IMR-90 (cell line): ENCODE data around the gene GALNT9. TPM values are rescaled to one million over a fixed set of nuclear protein-coding genes. Genes with fewer than 3 reads are reported as not detected.

Experiments used
- ATAC-seq: fragments of 200-7000 bp; cut with Tn5 transposase; 2 replicates; pipeline ENCODE4 v1.9.1; 2020; ENCODE audit warnings: low read depth, mild to moderate bottlenecking, moderate library complexity
- BruUV-seq: library from RNA; stranded (reverse); fragments of 400-500 nt; replicated peaks from 2 replicates; lab custom pipeline; 2021; lab: Mats Ljungman, UMichigan
- CTCF ChIA-PET: fragments of 300-600 bp; formaldehyde crosslinking; extraction: SDS; loops from one replicate; lab custom pipeline; 2021; ENCODE audit warnings: antibody characterized with exemption; lab: Yijun Ruan, JAX
- POLR2A ChIA-PET: fragments of 300-600 bp; sonication (Branson Sonifier 250); formaldehyde crosslinking; loops from one replicate; lab custom pipeline; 2022; ENCODE audit warnings: antibody characterized with exemption; ENCODE audit not compliant: unreplicated experiment; lab: Charles Lee
- DNase-seq: peaks from one replicate; pipeline ENCODE4 v3.0.0; 2013
- H2AFZ ChIP-seq: replicated peaks from 2 replicates; pipeline ENCODE3; 2013; ENCODE audit warnings: low read length, mild to moderate bottlenecking; ENCODE audit not compliant: poor library complexity
- H2AK5ac ChIP-seq: 2 replicates; pipeline ENCODE4 v1.6.1; 2013; ENCODE audit warnings: low read depth, low read length, inconsistent platforms
- H2AK9ac ChIP-seq: replicated peaks from 2 replicates; pipeline ENCODE3; 2013; ENCODE audit warnings: mild to moderate bottlenecking, low read depth, low read length, moderate library complexity; ENCODE audit not compliant: poor library complexity
- H2BK120ac ChIP-seq: 2 replicates; pipeline ENCODE4 v1.6.1; 2013; ENCODE audit warnings: low read depth, low read length, inconsistent platforms
- H2BK15ac ChIP-seq: 3 replicates; pipeline ENCODE4 v1.6.1; 2013; ENCODE audit warnings: low read depth, low read length, inconsistent platforms
- H2BK20ac ChIP-seq: 2 replicates; pipeline ENCODE4 v1.6.1; 2013; ENCODE audit warnings: low read depth, mild to moderate bottlenecking, inconsistent platforms, low read length, moderate library complexity
- H2BK5ac ChIP-seq: 2 replicates; pipeline ENCODE4 v1.6.1; 2013; ENCODE audit warnings: mild to moderate bottlenecking, low read depth, low read length, inconsistent platforms; ENCODE audit not compliant: poor library complexity, severe bottlenecking
- H3K14ac ChIP-seq: replicated peaks from 2 replicates; pipeline ENCODE4 v1.6.1; 2013; ENCODE audit warnings: low read depth, low read length, inconsistent platforms
- H3K18ac ChIP-seq: 2 replicates; pipeline ENCODE4 v1.6.1; 2013; ENCODE audit warnings: low read depth, low read length, control low read depth
- H3K23ac ChIP-seq: 2 replicates; pipeline ENCODE4 v1.6.1; 2013; ENCODE audit warnings: low read depth, low read length, inconsistent platforms
- H3K27ac ChIP-seq: 2 replicates; pipeline ENCODE4 v1.5.1; 2013; ENCODE audit warnings: mild to moderate bottlenecking, control low read depth, low read length; ENCODE audit not compliant: insufficient read depth
- H3K27me3 ChIP-seq: 2 replicates; pipeline ENCODE4 v1.6.1; 2013; ENCODE audit warnings: low read length; ENCODE audit not compliant: control insufficient read depth, insufficient read depth
- H3K36me3 ChIP-seq: 2 replicates; pipeline ENCODE4 v1.6.1; 2013; ENCODE audit warnings: low read length, mixed read lengths; ENCODE audit not compliant: control insufficient read depth, insufficient read depth
- H3K4ac ChIP-seq: 2 replicates; pipeline ENCODE4 v1.6.1; 2013; ENCODE audit warnings: low read depth, low read length, inconsistent platforms
- H3K4me1 ChIP-seq: 2 replicates; pipeline ENCODE4 v1.6.1; 2013; ENCODE audit warnings: low read length, mixed read lengths; ENCODE audit not compliant: control insufficient read depth, insufficient read depth
- H3K4me2 ChIP-seq: 2 replicates; pipeline ENCODE4 v1.6.1; 2013; ENCODE audit warnings: low read depth, mild to moderate bottlenecking, control low read depth, low read length, moderate library complexity
- H3K4me3 ChIP-seq: 2 replicates; pipeline ENCODE4 v1.5.1; 2013; ENCODE audit warnings: low read depth, mild to moderate bottlenecking, control low read depth, low read length, moderate library complexity; ENCODE audit not compliant: insufficient read depth
- H3K56ac ChIP-seq: 2 replicates; pipeline ENCODE4 v1.6.1; 2013; ENCODE audit warnings: low read length, inconsistent platforms; ENCODE audit not compliant: insufficient read depth; ENCODE audit errors: extremely low read depth
- H3K79me1 ChIP-seq, 2 experiments: 2 replicates each; pipeline ENCODE4 v1.6.1; 2013; ENCODE audit warnings: low read length in 2 of 2, inconsistent platforms in 1 of 2, low read depth in 1 of 2
- H3K9ac ChIP-seq: 2 replicates; pipeline ENCODE4 v1.6.1; 2013; ENCODE audit warnings: low read depth, low read length, control low read depth
- H3K9me1 ChIP-seq: 2 replicates; pipeline ENCODE4 v1.6.1; 2013; ENCODE audit warnings: low read length, inconsistent platforms; ENCODE audit not compliant: insufficient read depth
- H3K9me3 ChIP-seq: 2 replicates; pipeline ENCODE4 v1.6.1; 2013; ENCODE audit warnings: low read length; ENCODE audit not compliant: control insufficient read depth, insufficient read depth
- H4K20me1 ChIP-seq: 2 replicates; pipeline ENCODE4 v1.6.1; 2013; ENCODE audit warnings: low read length, inconsistent platforms; ENCODE audit not compliant: insufficient read depth
- H4K5ac ChIP-seq: 2 replicates; pipeline ENCODE4 v1.6.1; 2013; ENCODE audit warnings: mild to moderate bottlenecking, low read depth, low read length, control low read depth
- H4K8ac ChIP-seq, 2 experiments: 2 replicates each; pipeline ENCODE4 v1.6.1; 2013; ENCODE audit warnings: low read depth in 2 of 2, low read length in 2 of 2, control low read depth in 1 of 2, inconsistent platforms in 1 of 2
- H4K91ac ChIP-seq: 2 replicates; pipeline ENCODE4 v1.6.1; 2013; ENCODE audit warnings: low read depth, low read length, inconsistent platforms; ENCODE audit not compliant: insufficient read depth
- CEBPB ChIP-seq: IDR thresholded peaks from 2 replicates; pipeline ENCODE4 v1.6.1; 2012; ENCODE audit warnings: low read depth, low read length, improper control_type of control experiment
- FOS ChIP-seq: fragments of 150-350 bp; IDR thresholded peaks from 2 replicates; pipeline ENCODE4 v1.6.1; 2016; ENCODE audit warnings: low read depth, low read length
- MAZ ChIP-seq: IDR thresholded peaks from 2 replicates; pipeline ENCODE4 v1.6.1; 2012; ENCODE audit warnings: low read depth, mild to moderate bottlenecking, low read length, improper control_type of control experiment, moderate library complexity, borderline replicate concordance
- RFX5 ChIP-seq: IDR thresholded peaks from 2 replicates; pipeline ENCODE4 v1.8.0; 2012; ENCODE audit warnings: low read depth, mild to moderate bottlenecking, low read length, moderate library complexity
- WGBS, 2 experiments: methylation state at CpG; one replicate each; pipeline versions ENCODE4 v1.1.5 to v1.1.7; 2013; ENCODE audit warnings: missing lambda C conversion rate in 2 of 2; ENCODE audit not compliant: insufficient read length in 1 of 2; ENCODE audit errors: extremely low coverage in 2 of 2; 5-methylcytosine and 5-hydroxymethylcytosine counted together
- dilution Hi-C: fragments of 300-500 bp; cut with HindIII; formaldehyde crosslinking; loops from one replicate; pipeline ENCODE4 v1.14.3; 2018; ENCODE audit warnings: low sequenced_read_pairs; ENCODE audit not compliant: unreplicated experiment
- in situ Hi-C: fragments of 300-500 bp; cut with MboI; formaldehyde crosslinking; loops from 3 replicates; pipeline ENCODE4 v1.14.3; 2019; ENCODE audit warnings: low sequenced_read_pairs, inconsistent platforms, mixed read lengths
- intact Hi-C: fragments of 100-400 bp; cut with micrococcal nuclease; formaldehyde crosslinking; loops from 2 replicates; pipeline ENCODE4 v1.10.0; 2022
- polyA plus RNA-seq, 3 experiments: library from polyadenylated mRNA; depleted of rRNA; stranded (reverse); fragments of >200 nt; gene quantifications; 2 replicates each; pipeline ENCODE4 v1.2.3, GENCODE V29; 2012; ENCODE audit warnings: low replicate concordance in 1 of 3
- total RNA-seq: library from RNA; depleted of rRNA; stranded (reverse); fragments of >200 nt; gene quantifications from 2 replicates; pipeline ENCODE4 v1.2.3, GENCODE V29; 2012

The GALNT9 gene
- total and polyA plus RNA-seq, 2 of the 4 experiments (the other 2 are of a cell fraction) = under 0.01 to 0.12 TPM

- Histone ChIP-seq H3K56ac (no peak overlapping the region), H3K18ac (no peak overlapping the region), H3K9me3 (peaks cover 12% of the 10 kb centered on the region), H2BK5ac (no peak overlapping the region), H4K8ac (no peak overlapping the region), H3K27me3 (no peaks in the 10 kb centered on the region), H3K4ac (no peak overlapping the region), H3K23ac (no peak overlapping the region), H2BK120ac (no peak overlapping the region), H3K36me3 (no peaks in the 10 kb centered on the region), H4K5ac (no peak overlapping the region), H3K9ac (no peak overlapping the region), H2AK9ac (no peak overlapping the region), H3K4me1 (no peaks in the 10 kb centered on the region), H2BK20ac (no peak overlapping the region), H4K91ac (no peak overlapping the region), H3K4me2 (no peak overlapping the region), H2AK5ac (no peak overlapping the region), H3K27ac (no peak overlapping the region), H3K14ac (no peak overlapping the region), H3K79me1 (no peaks in the 10 kb centered on the region), H2BK15ac (no peak overlapping the region), H4K20me1 (no peaks in the 10 kb centered on the region), H3K9me1 (no peaks in the 10 kb centered on the region), H2AFZ (no peak overlapping the region), H3K4me3 (no peak overlapping the region)
- CTCF ChIA-PET = no interaction called here
- TF ChIP-seq RFX5 (no peak), FOS (no peak), CEBPB (no peak), MAZ (no peak)
- ATAC-seq (no peak), DNase-seq (no peak)
- dilution Hi-C loops = no loop called here
- intact Hi-C loops = no loop called here
- in situ Hi-C loops = no loop called here
- no TSS peak for BruUV-seq
- 64% methylated on average over 18 of the region's 31 CpGs; no CpG with 5 or more reads in 1 of the 2 experiments for WGBS, 2 experiments
- POLR2A ChIA-PET = no interaction called here
These were observed 20.4 kb downstream of the GALNT9 start for GRCh38 chr12:132308853-132309595.
